Glomerular visceral epithelial cell (primary cell): Measurements from ENCODE around the gene COQ5.
"Not testable (repeated sequence)": the region's sequence is repeated elsewhere in the genome, so short reads cannot be mapped to it uniquely, and the experiment has no call there.

ENCODE experiments used
- DNase-seq: peaks from one replicate; pipeline ENCODE4 v3.0.0-alpha.2; 2016; ENCODE audit errors: extremely low spot score

Gene COQ5

GRCh38 chr12:120529641-120530417 is 871 bp upstream of the COQ5 start:
- no peak for DNase-seq

GRCh38 chr12:120522568-120522967 is 6.4 kb downstream of the COQ5 start:
- DNase-seq, result no peak

- DNase-seq, result not testable (repeated sequence)
Observed at GRCh38 chr12:120519324-120519723, 9.6 kb downstream of the COQ5 start.

- no peak for DNase-seq
Observed at GRCh38 chr12:120515496-120515895, 13.5 kb downstream of the COQ5 start.

- DNase-seq, result no peak
Observed at GRCh38 chr12:120514002-120514401, 15.0 kb downstream of the COQ5 start.

GRCh38 chr12:120508537-120508936 is 20.4 kb downstream of the COQ5 start:
- no peak for DNase-seq

- DNase-seq, result no peak
Observed at GRCh38 chr12:120504587-120504986, 24.4 kb downstream of the COQ5 start.

- no peak for DNase-seq
Observed at GRCh38 chr12:120500581-120500980, 28.4 kb downstream of the COQ5 start.

- no peak for DNase-seq
Observed at GRCh38 chr12:120498870-120499515, 30.0 kb downstream of the COQ5 start.

- DNase-seq, result no peak
Observed at GRCh38 chr12:120497524-120498150, 31.3 kb downstream of the COQ5 start.

- peak; percentile 42 for DNase-seq
Observed at GRCh38 chr12:120496413-120497340, 32.3 kb downstream of the COQ5 start.

GRCh38 chr12:120495731-120496412 is 33.1 kb downstream of the COQ5 start, which contains the start of gene DYNLL1:
DYNLL1 (plus strand) TSS chr12:120496113; CDS start chr12:120496422, 309 bp downstream.
- peak; percentile 96 for DNase-seq

GRCh38 chr12:120495186-120495730 is 33.7 kb downstream of the COQ5 start:
- DNase-seq, result no peak

- DNase-seq, result no peak
Observed at GRCh38 chr12:120490833-120491512, 38.0 kb downstream of the COQ5 start.

GRCh38 chr12:120490325-120490724 is 38.6 kb downstream of the COQ5 start:
- DNase-seq, result no peak

GRCh38 chr12:120489018-120489417 is 39.9 kb downstream of the COQ5 start:
- DNase-seq, result no peak

GRCh38 chr12:120488057-120488640 is 40.8 kb downstream of the COQ5 start:
- no peak for DNase-seq

GRCh38 chr12:120487552-120487951 is 41.4 kb downstream of the COQ5 start:
- DNase-seq, result not testable (repeated sequence)

- DNase-seq, result no peak
Observed at GRCh38 chr12:120485961-120486881, 42.7 kb downstream of the COQ5 start.
